ENCODE data around the gene HP1BP3. TPM values are rescaled to one million over a fixed set of nuclear protein-coding genes. Genes with fewer than 3 reads are reported as not detected.

HP1BP3 gene, protein sequence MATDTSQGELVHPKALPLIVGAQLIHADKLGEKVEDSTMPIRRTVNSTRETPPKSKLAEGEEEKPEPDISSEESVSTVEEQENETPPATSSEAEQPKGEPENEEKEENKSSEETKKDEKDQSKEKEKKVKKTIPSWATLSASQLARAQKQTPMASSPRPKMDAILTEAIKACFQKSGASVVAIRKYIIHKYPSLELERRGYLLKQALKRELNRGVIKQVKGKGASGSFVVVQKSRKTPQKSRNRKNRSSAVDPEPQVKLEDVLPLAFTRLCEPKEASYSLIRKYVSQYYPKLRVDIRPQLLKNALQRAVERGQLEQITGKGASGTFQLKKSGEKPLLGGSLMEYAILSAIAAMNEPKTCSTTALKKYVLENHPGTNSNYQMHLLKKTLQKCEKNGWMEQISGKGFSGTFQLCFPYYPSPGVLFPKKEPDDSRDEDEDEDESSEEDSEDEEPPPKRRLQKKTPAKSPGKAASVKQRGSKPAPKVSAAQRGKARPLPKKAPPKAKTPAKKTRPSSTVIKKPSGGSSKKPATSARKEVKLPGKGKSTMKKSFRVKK
- polyA plus RNA-seq (ENCODE audit: low read depth in 6 of 6) = 100 to 1,000 TPM; 185 to 291 (median 221) TPM

DNA sequence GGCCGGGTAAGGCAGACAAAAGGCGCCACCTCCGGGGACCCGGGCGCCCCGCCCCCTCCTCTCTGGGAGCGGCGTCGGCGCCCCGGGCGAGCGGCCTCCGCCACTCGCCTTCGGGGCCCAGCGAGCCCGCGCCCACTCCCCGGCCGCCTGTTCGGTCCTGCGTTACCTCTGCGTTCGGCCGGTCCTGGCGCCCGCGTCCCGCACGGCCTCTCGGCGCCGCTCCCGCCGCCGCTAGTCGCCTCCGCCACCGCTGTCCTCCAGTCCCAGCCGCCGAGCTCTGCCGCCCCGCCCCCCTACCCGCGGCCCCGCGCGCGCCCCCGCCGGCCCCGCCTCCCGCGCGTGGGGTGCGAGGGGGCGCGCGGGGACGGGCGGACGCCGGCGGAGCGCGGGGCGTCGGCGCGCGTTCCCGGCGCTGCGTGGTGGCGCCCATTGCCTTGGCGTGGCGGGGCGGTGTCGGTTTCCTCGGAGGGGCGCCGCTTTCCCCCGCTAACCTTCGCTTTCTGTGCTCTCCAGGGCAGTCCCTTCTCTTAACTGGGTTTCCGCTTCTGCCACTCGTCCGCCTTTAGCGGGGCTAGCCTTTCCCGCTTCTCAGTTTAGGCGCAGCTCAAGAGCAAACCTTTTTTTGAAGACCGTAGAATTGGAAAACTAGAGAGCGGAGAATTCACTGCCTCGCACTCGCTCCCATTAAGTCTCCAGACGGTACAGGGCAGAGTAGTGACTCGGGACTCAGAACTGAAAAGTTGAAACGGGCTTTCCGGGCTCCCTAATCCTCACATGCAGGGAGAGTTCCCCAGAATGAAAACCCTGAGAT is at the start of gene HP1BP3:
Gene HP1BP3, minus strand, starts transcription at position 279 of the 811 bp plus-strand sequence. CDS start 6,867 bp downstream, outside the sequence.
- ATAC-seq (ENCODE audit: low read depth in 2 of 2) = peak; percentile 58 to 59
- Mint-ChIP-seq H3K9me3 (no peaks in the 10 kb centered on the region), H3K4me3 (peak within 1 kb of the TSS; percentile 95 to 99 (median 98)), H3K27ac (peak within 1 kb of the TSS; percentile 90 to 99 (median 98)), H3K4me1 (peaks cover 20 to 45% (median 25%) of the 10 kb centered on the region in 3 donors), H3K27me3 (no peaks in the 10 kb centered on the region), H3K36me3 (no peaks in the 10 kb centered on the region)
- DNase-seq = peak; percentile 90

DNA sequence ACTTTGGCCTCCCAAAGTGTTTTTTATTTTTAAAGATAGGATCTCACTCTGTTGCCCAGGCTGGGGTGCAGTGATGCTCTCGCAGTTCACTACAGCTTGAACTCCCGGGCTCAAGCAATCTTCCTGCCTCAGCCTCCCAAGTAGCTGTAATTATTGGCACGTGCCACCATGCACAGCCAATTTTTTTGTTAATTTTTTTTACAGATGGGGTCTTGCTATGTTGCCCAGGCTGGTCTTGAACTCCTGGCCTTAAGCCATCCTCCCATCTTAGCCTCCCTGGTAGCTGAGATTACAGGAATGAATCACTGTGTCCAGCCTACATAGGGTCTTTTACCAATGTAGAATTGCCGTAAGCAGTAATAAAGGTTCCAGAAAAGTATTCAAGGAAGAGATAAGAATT is 49.1 kb upstream of the HP1BP3 start:
- peaks cover 12 to 18% of the 10 kb centered on the region in 2 donors for H3K36me3 Mint-ChIP-seq
- DNase-seq = no peak
- H3K4me3 Mint-ChIP-seq = no peak overlapping the region
- no peaks in the 10 kb centered on the region for H3K9me3 Mint-ChIP-seq
- no peaks in the 10 kb centered on the region for H3K27me3 Mint-ChIP-seq
- H3K4me1 Mint-ChIP-seq = no peaks in the 10 kb centered on the region
- no peak overlapping the region for H3K27ac Mint-ChIP-seq
- ATAC-seq (ENCODE audit: low read depth in 2 of 2) = no peak

DNA sequence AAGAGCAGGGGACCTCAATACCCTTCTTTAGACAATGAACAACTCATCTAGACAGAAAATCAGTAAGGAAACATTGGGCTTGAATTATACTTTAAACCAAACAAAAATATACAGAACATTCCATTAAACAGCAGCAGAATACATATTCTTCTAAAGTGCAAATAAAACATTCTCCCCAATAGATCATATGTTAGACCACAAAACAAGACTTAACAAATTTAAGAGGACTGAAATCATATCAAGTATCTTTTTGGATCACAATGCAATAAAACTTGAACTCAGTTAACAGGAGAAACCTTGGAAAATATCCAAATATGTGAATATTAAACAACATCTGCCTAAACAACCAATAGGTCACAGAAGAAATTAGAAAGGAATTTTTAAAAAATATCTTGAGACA is 47.7 kb upstream of the HP1BP3 start:
- ATAC-seq (ENCODE audit: low read depth in 2 of 2) = no peak
- no peaks in the 10 kb centered on the region for H3K4me1 Mint-ChIP-seq

DNA sequence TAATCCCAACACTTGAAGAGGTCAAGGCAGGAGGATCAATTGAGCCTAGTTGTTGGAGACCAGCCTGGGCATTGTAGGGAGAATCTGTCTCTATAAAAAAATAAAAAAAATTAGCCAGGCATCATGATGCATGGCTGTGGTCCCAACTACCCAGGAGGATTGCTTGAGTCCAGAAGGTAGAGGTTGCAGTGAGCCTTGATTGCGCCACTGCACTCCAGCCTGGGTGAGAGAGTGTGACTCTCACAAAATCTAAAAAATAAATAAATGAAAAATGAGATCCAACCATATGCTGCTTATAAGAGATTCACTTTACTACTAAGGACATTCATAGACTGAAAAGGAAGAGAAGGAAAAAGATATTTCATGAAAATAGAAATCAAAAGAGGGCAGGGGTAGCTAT is 47.1 kb upstream of the HP1BP3 start:
- Mint-ChIP-seq H3K27ac (no peak overlapping the region), H3K27me3 (no peaks in the 10 kb centered on the region), H3K4me1 (no peaks in the 10 kb centered on the region), H3K4me3 (no peak overlapping the region), H3K36me3 (peaks cover 12 to 18% of the 10 kb centered on the region in 2 donors), H3K9me3 (no peaks in the 10 kb centered on the region)
- DNase-seq (no peak), ATAC-seq (ENCODE audit: low read depth in 2 of 2) (no peak)

More for the DNA sequence above, 47.7 kb upstream of the HP1BP3 start:
- no peak for DNase-seq
- Mint-ChIP-seq H3K27me3 (no peaks in the 10 kb centered on the region), H3K36me3 (peaks cover 12 to 18% of the 10 kb centered on the region in 2 donors), H3K27ac (peak overlapping the region in 1 of 6 donors; percentile 3), H3K4me3 (no peak overlapping the region), H3K9me3 (no peaks in the 10 kb centered on the region)

DNA sequence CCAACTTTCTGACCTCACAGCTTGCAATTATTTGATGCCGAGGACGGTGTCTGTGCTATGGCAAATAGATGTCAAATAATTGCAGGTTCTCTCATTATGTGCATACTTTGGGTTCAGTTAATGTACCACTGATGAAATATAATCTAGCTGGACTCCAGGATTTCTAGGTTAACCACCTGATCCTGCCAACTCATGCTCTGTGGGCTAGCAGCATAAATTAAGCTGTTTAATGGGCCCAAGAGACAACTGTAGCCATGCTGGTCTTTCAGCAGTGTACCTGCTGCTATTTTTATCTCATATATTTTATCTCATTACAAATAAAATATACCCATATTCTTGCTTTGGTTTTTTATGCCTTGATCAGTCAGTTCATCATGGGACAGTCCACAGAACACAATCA is 43.3 kb upstream of the HP1BP3 start:
- ATAC-seq (ENCODE audit: low read depth in 2 of 2) (no peak), DNase-seq (no peak)
- H3K9me3 Mint-ChIP-seq = no peaks in the 10 kb centered on the region
- no peak overlapping the region for H3K4me3 Mint-ChIP-seq
- H3K27me3 Mint-ChIP-seq = no peaks in the 10 kb centered on the region
- H3K4me1 Mint-ChIP-seq = no peaks in the 10 kb centered on the region
- peaks cover 14 to 31% of the 10 kb centered on the region in 2 donors for H3K36me3 Mint-ChIP-seq
- no peak overlapping the region for H3K27ac Mint-ChIP-seq

DNA sequence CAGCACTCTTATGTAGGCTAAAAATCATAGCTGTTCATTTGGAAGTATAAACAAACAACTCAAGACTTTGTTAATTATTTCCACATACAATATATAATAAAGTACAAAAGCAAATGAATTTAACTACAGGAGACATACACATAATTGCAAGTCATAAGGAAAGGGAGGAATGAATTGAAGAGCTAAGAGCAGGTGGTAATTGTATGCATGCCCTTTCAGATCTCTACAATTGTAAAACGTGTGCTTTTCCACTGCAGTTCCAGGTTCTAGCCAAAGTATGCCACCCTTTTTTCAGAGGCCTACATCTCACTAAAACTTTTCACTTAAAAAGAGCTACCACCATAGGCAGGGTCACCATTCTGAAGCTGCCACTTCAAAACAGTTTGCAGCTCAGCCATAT is 42.8 kb upstream of the HP1BP3 start:
- no peak for ATAC-seq (ENCODE audit: low read depth in 2 of 2)
- peaks cover 11 to 31% of the 10 kb centered on the region in 2 donors for H3K36me3 Mint-ChIP-seq
- H3K4me3 Mint-ChIP-seq = no peak overlapping the region
- no peaks in the 10 kb centered on the region for H3K4me1 Mint-ChIP-seq
- no peaks in the 10 kb centered on the region for H3K27me3 Mint-ChIP-seq
- H3K27ac Mint-ChIP-seq = no peak overlapping the region
- no peaks in the 10 kb centered on the region for H3K9me3 Mint-ChIP-seq
- DNase-seq = no peak

DNA sequence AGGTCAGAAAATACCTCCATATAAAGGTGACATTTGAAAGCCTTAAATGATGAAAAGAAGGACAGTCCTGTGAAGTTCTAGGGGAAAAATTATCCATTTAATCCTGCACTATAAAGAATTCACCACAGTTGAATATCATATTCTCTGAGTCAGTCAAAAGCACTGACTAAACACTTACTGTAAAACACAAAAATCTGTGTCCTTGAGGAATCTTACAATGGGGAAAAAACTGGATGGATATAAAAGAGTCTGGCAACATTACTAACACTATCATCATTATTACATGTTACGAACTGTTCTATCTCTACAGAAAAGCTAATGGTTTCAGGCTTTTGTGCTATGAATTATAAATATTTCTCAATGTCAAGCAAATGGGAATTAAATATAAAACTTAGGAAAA is 42.4 kb upstream of the HP1BP3 start:
- DNase-seq = no peak
- Mint-ChIP-seq H3K9me3 (no peaks in the 10 kb centered on the region), H3K4me3 (no peak overlapping the region), H3K4me1 (no peaks in the 10 kb centered on the region), H3K27me3 (no peaks in the 10 kb centered on the region), H3K36me3 (peaks cover 9 to 26% of the 10 kb centered on the region in 2 donors), H3K27ac (peak overlapping the region in 1 of 6 donors; percentile 58)
- no peak for ATAC-seq (ENCODE audit: low read depth in 2 of 2)

DNA sequence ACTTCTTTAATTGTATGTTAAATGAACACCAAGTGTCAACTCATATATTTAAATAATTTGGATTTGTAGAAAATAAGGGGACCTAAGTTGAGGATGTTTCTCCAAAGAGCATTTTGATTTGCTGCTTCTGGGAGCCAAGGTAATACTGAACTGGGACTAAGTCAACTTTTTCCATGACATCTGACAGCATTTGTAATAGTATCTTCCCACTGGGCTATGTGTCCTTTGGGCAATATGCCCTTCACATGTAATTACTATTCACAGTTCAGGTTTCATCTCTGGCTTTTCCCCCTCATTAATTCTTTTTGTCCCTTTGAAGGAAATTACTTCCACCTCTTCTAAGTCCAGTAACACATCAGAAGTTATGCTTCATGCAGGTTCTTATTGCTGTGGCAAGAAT is 36.7 kb upstream of the HP1BP3 start:
- H3K36me3 Mint-ChIP-seq = peaks cover 21 to 35% of the 10 kb centered on the region in 2 donors
- ATAC-seq (ENCODE audit: low read depth in 2 of 2) = no peak

DNA sequence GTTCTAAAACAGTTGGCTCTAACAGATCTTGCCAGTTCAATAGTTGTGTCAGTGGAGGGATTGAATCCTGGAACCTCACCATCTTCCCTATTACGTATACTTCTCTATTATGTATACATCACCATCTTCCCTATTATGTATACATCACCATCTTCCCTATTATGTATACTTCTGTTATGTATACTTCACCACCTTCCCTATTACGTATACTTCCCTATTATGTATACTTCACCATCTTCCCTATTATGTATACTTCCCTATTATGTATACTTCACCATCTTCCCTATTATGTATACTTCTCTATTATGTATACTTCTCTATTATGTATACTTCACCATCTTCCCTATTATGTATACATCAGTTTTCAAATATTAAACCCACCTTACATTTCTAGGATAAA is 34.4 kb upstream of the HP1BP3 start:
- peaks cover 8 to 35% of the 10 kb centered on the region in 2 donors for H3K36me3 Mint-ChIP-seq
- ATAC-seq (ENCODE audit: low read depth in 2 of 2) (no peak), DNase-seq (no peak)
- no peak overlapping the region for H3K27ac Mint-ChIP-seq
- no peaks in the 10 kb centered on the region for H3K9me3 Mint-ChIP-seq
- H3K4me1 Mint-ChIP-seq = peaks cover 0 to 5% (median 4%) of the 10 kb centered on the region in 3 donors
- H3K4me3 Mint-ChIP-seq = no peak overlapping the region
- no peaks in the 10 kb centered on the region for H3K27me3 Mint-ChIP-seq

More for the DNA sequence above, 36.7 kb upstream of the HP1BP3 start:
- H3K9me3 Mint-ChIP-seq = no peaks in the 10 kb centered on the region
- H3K4me3 Mint-ChIP-seq = no peak overlapping the region
- peaks cover 0 to 5% (median 4%) of the 10 kb centered on the region in 3 donors for H3K4me1 Mint-ChIP-seq
- H3K27ac Mint-ChIP-seq = peak overlapping the region in 2 of 6 donors; percentile 49 to 72
- no peak for DNase-seq
- H3K27me3 Mint-ChIP-seq = no peaks in the 10 kb centered on the region

DNA sequence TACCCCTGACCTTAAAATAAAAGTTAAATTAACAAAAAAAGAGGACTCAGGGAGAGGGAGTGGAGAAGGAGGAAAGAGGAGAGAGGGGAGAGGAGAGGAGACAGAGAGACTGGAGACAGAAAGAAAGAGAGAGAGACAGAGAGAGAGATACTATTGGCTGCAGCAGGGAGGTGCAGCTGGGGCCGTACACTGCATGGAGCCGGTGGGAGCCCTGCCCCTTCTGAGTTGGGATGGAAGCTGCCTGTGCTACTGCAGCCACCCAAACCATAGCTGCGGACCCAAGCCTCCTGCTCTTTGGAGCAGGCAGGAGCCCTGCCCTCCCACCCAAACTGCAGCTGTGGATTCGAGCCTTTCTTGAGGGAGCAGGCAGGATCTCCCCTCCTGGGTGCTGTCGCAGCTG is 32.7 kb upstream of the HP1BP3 start:
- Mint-ChIP-seq H3K4me1 (peaks cover 0 to 5% (median 4%) of the 10 kb centered on the region in 3 donors), H3K4me3 (no peak overlapping the region), H3K27me3 (no peaks in the 10 kb centered on the region), H3K27ac (peak overlapping the region in 1 of 6 donors; percentile 45), H3K9me3 (no peaks in the 10 kb centered on the region), H3K36me3 (peaks cover 7 to 28% of the 10 kb centered on the region in 2 donors)
- no peak for ATAC-seq (ENCODE audit: low read depth in 2 of 2)
- no peak for DNase-seq

DNA sequence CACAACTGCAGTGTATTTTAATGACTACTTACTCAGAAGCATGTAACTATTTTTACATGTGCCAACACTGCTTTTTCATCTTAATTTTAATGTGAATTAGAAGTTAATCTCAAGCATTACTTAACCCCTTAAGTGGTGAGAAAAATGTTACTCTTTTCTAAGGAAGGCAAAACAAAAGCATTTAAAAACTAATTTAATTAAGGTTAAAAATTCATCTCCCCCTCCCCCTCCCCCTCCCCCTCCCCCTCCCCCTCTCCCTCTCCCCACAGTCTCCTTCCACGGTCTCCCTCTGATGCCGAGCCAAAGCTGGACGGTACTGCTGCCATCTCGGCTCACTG is 27.4 kb upstream of the HP1BP3 start:
- Mint-ChIP-seq H3K4me3 (no peak overlapping the region), H3K36me3 (peaks cover 0 to 5% of the 10 kb centered on the region in 2 donors), H3K27me3 (no peaks in the 10 kb centered on the region), H3K9me3 (no peaks in the 10 kb centered on the region), H3K4me1 (peaks cover 0 to 1% (median under 1%) of the 10 kb centered on the region in 3 donors), H3K27ac (no peak overlapping the region)
- ATAC-seq (ENCODE audit: low read depth in 2 of 2) (no peak), DNase-seq (no peak)

DNA sequence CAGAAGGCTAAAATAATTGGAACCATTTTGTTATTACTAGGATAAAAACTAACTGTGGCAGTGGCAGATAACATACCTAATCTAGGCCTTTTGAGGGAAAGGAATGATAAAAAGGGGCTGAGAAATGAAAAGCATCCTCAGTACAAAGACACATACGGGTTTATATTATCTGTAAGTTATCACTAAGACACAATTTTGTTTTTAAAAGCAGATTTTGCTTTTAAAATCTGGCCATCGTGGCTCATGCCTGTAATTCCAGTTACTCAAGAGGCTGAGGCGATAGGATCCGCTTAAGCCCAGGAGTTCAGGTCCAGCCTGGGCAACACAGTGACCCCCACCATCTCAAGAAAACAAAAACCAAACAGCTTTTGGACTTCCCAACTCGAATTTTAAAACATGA is 24.8 kb upstream of the HP1BP3 start:
- no peaks in the 10 kb centered on the region for H3K4me1 Mint-ChIP-seq
- no peaks in the 10 kb centered on the region for H3K27me3 Mint-ChIP-seq
- H3K36me3 Mint-ChIP-seq = peaks cover 0 to 5% of the 10 kb centered on the region in 2 donors
- DNase-seq = no peak
- no peak for ATAC-seq (ENCODE audit: low read depth in 2 of 2)
- H3K4me3 Mint-ChIP-seq = no peak overlapping the region
- H3K27ac Mint-ChIP-seq = no peak overlapping the region
- H3K9me3 Mint-ChIP-seq = no peaks in the 10 kb centered on the region

DNA sequence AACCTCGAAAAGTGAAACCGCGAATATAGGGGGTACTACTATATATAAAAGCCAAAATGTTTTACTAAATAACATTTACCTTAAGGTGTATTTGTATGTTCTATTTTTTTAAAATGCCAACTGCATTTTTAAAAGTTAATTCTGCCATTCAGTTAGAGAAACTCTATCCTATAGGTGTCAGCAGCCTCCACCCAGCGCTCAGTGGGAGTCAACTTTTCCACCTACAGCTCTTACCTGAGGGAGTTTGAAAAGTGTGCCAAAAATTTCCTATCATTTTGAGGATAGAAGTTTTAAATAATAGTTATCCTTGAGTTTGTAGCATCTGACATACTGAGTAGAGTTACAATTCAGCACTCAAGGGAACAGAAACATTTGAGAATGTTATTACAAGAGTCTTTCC is 6.1 kb upstream of the HP1BP3 start:
- Mint-ChIP-seq H3K9me3 (no peaks in the 10 kb centered on the region), H3K27me3 (no peaks in the 10 kb centered on the region), H3K4me1 (peaks cover under 1 to 2% (median 1%) of the 10 kb centered on the region in 3 donors), H3K4me3 (no peak overlapping the region), H3K27ac (no peak overlapping the region), H3K36me3 (no peaks in the 10 kb centered on the region)
- no peak for ATAC-seq (ENCODE audit: low read depth in 2 of 2)
- no peak for DNase-seq
